OCI-LY3 (cell line): ENCODE measurements around the gene CDT1.

ENCODE experiments used
- CTCF ChIP-seq: fragments of 200-600, 300-600 bp; sonication (generic); IDR thresholded peaks from 2 replicates; pipeline ENCODE4 v1.5.1; 2014; ENCODE audit warnings: antibody characterized with exemption, low read length, low read depth
- EZH2phosphoT487 ChIP-seq: fragments of 200-600 bp; shearing (Covaris generic); IDR thresholded peaks from 2 replicates; pipeline ENCODE4 v1.6.1; 2018; ENCODE audit warnings: antibody characterized with exemption, mixed run types, low read depth

DNA sequence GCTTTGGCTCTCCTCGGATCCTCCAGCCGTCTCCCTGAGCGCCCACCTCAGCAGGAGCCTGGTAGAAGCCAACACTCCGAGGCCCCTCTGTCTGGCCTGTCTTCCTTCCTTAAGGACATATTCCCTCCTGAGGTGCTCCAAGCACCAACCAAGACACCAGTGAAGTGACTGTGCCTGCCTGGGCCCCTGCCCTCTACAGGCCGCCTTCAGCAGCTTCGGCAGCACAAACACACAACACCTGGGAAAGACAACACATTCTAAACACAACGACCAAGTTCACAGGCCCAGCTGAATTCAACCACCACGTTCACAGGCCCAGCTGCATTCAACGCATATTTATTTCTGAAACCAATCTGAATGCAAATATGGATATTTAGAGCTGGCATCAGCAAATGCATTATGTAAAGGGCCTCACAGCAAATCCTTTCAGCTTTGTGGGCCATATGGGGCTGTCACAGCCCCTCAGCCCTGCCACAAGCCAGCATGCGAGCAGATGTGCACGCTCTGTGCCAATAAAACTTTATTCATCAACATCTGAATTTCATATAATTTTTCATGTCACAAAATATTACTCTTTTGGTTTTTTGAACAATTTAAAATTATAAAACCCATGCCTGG, 40.9 kb downstream of the CDT1 start:
- TF ChIP-seq CTCF (no peak), EZH2phosphoT487 (no peak)
